ENCODE results near the gene DISP2.

DNA sequence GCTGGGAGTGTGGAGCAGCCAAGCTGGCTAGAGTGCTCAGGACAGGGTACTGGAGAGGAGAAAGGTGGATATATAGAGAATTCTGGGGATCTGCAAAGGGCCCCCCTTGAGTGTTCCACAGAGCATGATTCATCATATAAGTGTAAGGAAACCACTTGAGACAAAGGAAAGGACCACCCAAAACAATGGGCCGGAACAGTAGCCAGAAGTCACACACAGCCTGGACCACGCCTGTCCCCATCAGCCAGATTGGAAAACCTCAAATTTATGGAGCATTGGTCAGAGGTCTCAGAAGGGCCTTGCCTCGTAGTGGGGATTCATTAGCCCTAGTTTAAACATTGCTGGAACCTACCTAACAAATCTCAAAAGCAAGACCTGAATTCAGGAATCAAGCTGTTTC, 19.6 kb downstream of the DISP2 start:
- TF ChIP-seq, protein P1, sequence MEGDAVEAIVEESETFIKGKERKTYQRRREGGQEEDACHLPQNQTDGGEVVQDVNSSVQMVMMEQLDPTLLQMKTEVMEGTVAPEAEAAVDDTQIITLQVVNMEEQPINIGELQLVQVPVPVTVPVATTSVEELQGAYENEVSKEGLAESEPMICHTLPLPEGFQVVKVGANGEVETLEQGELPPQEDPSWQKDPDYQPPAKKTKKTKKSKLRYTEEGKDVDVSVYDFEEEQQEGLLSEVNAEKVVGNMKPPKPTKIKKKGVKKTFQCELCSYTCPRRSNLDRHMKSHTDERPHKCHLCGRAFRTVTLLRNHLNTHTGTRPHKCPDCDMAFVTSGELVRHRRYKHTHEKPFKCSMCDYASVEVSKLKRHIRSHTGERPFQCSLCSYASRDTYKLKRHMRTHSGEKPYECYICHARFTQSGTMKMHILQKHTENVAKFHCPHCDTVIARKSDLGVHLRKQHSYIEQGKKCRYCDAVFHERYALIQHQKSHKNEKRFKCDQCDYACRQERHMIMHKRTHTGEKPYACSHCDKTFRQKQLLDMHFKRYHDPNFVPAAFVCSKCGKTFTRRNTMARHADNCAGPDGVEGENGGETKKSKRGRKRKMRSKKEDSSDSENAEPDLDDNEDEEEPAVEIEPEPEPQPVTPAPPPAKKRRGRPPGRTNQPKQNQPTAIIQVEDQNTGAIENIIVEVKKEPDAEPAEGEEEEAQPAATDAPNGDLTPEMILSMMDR (IDR thresholded peaks at IDR 0.05), result no peak
- TF ChIP-seq POLR2AphosphoS5 (IDR thresholded peaks at IDR 0.05), result no peak
- no peak for TF ChIP-seq POLR2A (IDR thresholded peaks at IDR 0.05)

All from breast epithelium (tissue), 3 donors.